Activated CD4-positive, CD25-positive, alpha-beta regulatory T cell treated with anti-CD3 and anti-CD28 coated beads, Interleukin-2, amount 50 U/mL, for 16 hours (primary cell): Measurements from ENCODE around the gene FOSL1.

Experiments
- DNase-seq: peaks from one replicate; pipeline ENCODE4 v3.0.0-alpha.2; 2020; ENCODE audit warnings: low read depth, low spot score

Gene FOSL1

DNA sequence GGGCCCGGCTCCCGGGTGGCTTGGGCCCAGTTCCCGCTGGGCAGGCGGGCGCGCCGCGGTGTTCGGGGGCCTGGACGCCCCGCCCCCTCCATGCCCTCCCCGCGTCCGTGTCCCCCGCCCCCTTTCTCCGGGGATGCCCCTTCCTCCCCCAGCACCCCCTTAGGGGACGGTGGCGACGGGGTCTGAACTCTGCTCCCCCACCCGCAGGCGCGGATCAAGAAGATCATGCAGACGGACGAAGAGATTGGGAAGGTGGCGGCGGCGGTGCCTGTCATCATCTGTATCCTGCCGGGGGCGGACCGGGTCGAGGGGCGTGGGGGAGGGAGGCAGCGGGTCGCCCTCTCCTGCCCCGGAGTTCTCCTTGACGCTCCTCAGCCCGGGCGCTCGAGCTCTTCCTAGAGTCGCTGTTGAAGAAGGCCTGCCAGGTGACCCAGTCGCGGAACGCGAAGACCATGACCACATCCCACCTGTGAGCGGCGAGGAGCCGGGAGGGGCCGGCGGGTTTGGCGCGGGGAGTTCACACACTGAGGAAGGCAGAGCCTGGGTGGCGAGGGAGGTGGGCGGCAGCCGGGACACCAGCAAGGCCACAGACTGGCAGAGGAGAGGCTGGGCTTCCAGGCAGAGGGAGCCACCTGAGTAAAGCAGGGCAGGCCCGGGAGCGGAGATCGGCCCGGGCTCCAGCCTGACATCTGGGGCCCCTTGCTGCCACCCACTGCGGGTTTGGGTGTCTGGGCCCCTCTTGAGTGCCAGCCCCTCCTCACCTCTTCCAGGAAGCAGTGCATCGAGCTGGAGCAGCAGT lies 19.6 kb upstream of the FOSL1 start:
- DNase-seq = peak; percentile 34

DNA sequence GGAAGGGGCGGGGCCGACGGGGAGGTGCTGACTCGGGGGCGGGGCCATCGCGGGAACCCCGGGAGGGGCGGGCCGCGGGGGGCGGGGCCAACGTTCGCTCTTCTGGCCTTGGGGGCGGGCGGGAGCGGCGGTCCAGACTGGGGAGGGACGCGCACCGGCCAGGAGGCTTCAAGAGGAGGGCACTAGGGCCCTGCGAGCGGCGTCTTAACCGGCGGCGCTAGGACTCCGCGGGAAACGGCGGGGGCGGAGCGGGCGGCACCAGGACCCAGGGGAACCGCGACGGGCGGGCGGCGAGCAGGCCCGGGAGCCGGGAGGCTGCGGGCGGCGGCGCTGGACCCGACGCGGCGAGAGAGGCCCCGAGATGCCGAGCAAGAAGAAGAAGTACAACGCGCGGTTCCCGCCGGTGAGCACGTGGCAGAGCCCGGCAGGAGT lies 19.0 kb upstream of the FOSL1 start, which contains the start of gene DRAP1:
TSS of gene DRAP1 (plus strand) at position 286 of the 432 bp plus-strand sequence. CDS start at position 362, 76 bp downstream.
- peak; percentile 97 for DNase-seq

GRCh38 chr11:65918211-65919140 lies 18.3 kb upstream of the FOSL1 start, which contains the start of gene C11orf68:
Gene C11orf68, minus strand, starts transcription at chr11:65919062. Its CDS starts 31 bp downstream, at chr11:65919031.
- no peak for DNase-seq

- DNase-seq = no peak
Measured at GRCh38 chr11:65917434-65918210, 17.4 kb upstream of the FOSL1 start.

GRCh38 chr11:65917077-65917433 lies 16.9 kb upstream of the FOSL1 start:
- no peak for DNase-seq

DNA sequence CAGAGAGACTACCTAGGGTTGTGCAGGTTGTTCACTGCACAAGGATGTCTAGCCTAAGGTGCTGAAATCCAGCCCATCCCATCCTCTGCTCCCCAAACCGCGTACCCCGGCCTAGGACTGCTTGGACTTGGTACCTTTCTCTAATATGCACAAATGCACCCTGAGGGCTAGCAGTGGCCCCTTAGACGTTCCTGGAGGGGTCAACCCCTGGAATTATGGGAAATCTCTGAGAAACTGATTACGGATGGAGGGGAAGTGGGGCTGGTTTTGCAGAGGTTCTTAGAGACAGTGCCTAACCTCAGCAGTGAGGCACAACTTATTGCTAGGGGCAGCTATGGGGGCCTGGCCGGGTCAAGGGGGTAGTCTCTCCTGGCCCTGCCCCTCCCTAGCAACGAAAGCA lies 16.2 kb upstream of the FOSL1 start:
- DNase-seq = no peak

GRCh38 chr11:65915821-65916251 lies 15.6 kb upstream of the FOSL1 start:
- no peak for DNase-seq

- DNase-seq = no peak
Measured at GRCh38 chr11:65915101-65915820, 15.1 kb upstream of the FOSL1 start.

GRCh38 chr11:65912845-65913244 lies 12.7 kb upstream of the FOSL1 start:
- no peak for DNase-seq

GRCh38 chr11:65911682-65912568 lies 11.7 kb upstream of the FOSL1 start:
- no peak for DNase-seq

GRCh38 chr11:65907878-65908277 lies 7.7 kb upstream of the FOSL1 start:
- DNase-seq = no peak

- DNase-seq = no peak
Measured at GRCh38 chr11:65906602-65907001, 6.4 kb upstream of the FOSL1 start.

- DNase-seq = no peak
Measured at GRCh38 chr11:65903715-65904114, 3.5 kb upstream of the FOSL1 start.

DNA sequence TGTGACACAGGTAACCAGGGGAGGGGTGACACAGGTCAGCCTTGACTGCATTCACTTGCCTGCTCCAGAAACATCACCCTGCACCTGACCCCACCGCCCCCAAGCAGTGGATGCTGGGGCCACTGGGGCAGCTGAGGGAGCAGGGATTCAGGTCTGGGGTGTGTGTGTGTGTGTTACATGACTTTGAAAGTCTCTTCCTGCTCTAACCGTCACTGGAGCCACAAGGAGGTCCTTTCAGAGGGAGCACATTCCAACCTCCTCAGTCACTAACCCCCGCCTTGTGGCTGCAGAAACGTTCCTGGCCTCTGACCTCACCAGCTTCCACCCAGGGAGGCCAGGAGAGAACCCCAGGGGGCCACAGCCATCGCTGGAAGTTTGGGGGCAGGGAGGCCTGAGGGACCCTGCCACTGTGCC lies 2.9 kb upstream of the FOSL1 start:
- no peak for DNase-seq

DNA sequence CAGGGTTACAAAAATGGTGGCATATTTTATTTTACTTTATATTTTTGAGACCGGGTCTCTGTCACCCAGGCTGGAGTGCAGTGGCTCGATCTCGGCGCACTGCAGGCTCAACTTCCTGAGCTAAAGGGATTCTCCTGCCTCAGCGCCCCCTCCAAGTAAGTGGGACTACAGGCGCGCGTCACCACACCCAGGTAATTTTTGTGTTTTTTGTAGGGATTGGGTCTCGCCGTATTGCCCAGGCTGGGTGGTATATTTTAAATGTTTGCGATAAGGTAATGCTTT lies 652 bp upstream of the FOSL1 start:
- no peak for DNase-seq

DNA sequence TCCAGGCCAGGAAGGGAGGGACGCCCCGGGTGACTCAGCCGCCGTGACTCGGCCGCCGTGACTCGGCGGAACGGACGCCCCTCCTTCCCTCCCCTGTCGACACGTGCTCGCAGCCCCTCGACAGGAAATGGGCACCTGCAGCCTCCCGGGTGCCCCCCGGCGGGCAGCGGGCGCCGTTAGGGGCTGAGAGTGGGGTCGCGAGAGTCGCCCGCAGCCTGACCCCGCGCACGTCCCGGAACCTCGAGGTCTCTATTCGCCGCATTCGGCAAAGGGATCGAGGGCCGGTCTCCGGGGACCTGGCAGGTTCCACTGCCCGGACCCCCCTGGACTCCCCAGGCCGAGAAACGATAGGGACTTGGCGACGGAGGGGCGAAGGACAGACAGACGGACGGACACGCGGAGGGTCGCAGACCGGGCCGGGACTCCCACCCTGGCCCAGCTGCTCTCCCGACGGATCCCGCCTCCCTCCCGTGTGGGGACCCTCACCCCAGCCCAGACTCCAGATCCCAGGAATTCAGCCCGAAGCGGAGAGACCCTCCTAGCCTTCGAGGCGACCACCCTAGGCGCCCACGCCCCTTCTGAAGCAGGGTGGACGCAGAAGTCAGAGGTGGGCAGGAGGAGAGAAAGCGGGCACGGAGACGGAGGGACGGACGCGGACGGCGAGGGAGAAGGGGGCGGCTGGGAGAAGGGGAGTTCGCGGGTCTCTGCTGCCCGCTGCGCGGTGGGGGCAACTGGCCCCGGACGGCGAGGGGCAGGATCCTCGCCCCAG lies 648 bp downstream of the FOSL1 start:
- DNase-seq = no peak

- no peak for DNase-seq
Measured at GRCh38 chr11:65898656-65899355, 1.4 kb downstream of the FOSL1 start.

DNA sequence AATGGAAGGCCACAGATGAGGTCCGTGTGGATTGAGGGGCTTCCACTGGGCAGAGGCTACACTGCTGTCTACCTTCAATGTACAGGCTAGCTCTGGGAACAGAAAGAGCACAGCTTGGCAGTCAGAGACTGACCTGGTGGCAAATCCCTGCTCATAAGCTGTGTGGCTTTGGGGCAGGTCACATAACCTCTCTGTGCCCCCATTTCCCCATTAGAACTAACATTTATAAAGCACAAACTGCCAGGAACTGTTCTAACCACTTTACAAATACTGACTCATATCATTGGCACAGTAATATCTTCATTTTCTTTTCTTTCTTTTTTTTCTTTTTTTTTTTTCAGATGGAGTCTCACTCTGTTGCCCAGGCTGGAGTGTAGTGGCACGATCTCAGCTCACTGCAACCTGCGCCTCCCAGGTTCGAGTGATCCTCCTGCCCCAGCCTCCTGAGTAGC lies 3.1 kb downstream of the FOSL1 start:
- DNase-seq = no peak
